GM23338 (cell line): Measurements from ENCODE around the gene PNP. TPM values are rescaled to one million over a fixed set of nuclear protein-coding genes. Genes with fewer than 3 reads are reported as not detected.
A peak's percentile ranks its signal among the peaks of the same experiment; 100 is the strongest.

Experiments
- ATAC-seq: fragments of 200-7000 bp; cut with Tn5 transposase; 3 replicates; pipeline ENCODE4 v1.9.1; 2020
- DNase-seq: peaks from one replicate; pipeline ENCODE4 v3.0.0-alpha.2; 2015; ENCODE audit warnings: low spot score
- H2AFZ ChIP-seq: fragments of 200-600 bp; sonication (generic); 2 replicates; pipeline ENCODE4 v1.8.0; 2016; ENCODE audit warnings: antibody characterized with exemption, mild to moderate bottlenecking, moderate library complexity
- H3F3A ChIP-seq: fragments of 200-600 bp; sonication (generic); replicated peaks from 2 replicates; pipeline ENCODE4 v1.8.0; 2017; ENCODE audit warnings: antibody characterized with exemption, mixed run types, low read depth
- H3K27ac ChIP-seq: fragments of 200-600 bp; sonication (generic); 2 replicates; pipeline ENCODE4 v1.6.1; 2016; ENCODE audit warnings: low read depth
- H3K27me3 ChIP-seq: fragments of 200-600 bp; sonication (generic); 2 replicates; pipeline ENCODE4 v1.8.0; 2016; ENCODE audit warnings: mild to moderate bottlenecking, mixed run types, moderate library complexity; ENCODE audit not compliant: insufficient read depth
- H3K36me3 ChIP-seq: fragments of 200-600 bp; sonication (generic); 2 replicates; pipeline ENCODE4 v1.8.0; 2016; ENCODE audit warnings: mild to moderate bottlenecking; ENCODE audit not compliant: insufficient read depth
- H3K4me1 ChIP-seq: fragments of 200-600 bp; sonication (generic); 2 replicates; pipeline ENCODE4 v1.8.0; 2016; ENCODE audit warnings: mild to moderate bottlenecking, moderate library complexity; ENCODE audit not compliant: insufficient read depth
- H3K4me2 ChIP-seq: fragments of 200-600 bp; sonication (generic); 2 replicates; pipeline ENCODE4 v1.7.1; 2017; ENCODE audit warnings: mixed run types
- H3K4me3 ChIP-seq: fragments of 200-600 bp; sonication (generic); 2 replicates; pipeline ENCODE4 v1.6.1; 2016; ENCODE audit warnings: mixed run types
- H3K79me2 ChIP-seq: fragments of 200-600 bp; sonication (generic); replicated peaks from 2 replicates; pipeline ENCODE4 v1.8.0; 2017; ENCODE audit warnings: mild to moderate bottlenecking; ENCODE audit not compliant: insufficient read depth
- H3K9me2 ChIP-seq: fragments of 200-600 bp; sonication (generic); 2 replicates; pipeline ENCODE4 v1.8.0; 2017; ENCODE audit not compliant: insufficient read depth
- H4K20me1 ChIP-seq: fragments of 200-600 bp; sonication (generic); replicated peaks from 2 replicates; pipeline ENCODE4 v1.8.0; 2017; ENCODE audit warnings: mild to moderate bottlenecking; ENCODE audit not compliant: insufficient read depth
- H3K27ac Mint-ChIP-seq: 2 replicates; pipeline ENCODE4 v1.8.0; 2020; ENCODE audit warnings: inconsistent platforms, mild to moderate bottlenecking, moderate library complexity, mixed read lengths
- H3K27me3 Mint-ChIP-seq: 3 replicates; pipeline ENCODE4 v1.8.0; 2022; ENCODE audit warnings: low read depth, mild to moderate bottlenecking, moderate library complexity, mixed read lengths, inconsistent platforms; ENCODE audit not compliant: insufficient read depth, poor library complexity
- H3K36me3 Mint-ChIP-seq: 3 replicates; pipeline ENCODE4 v1.8.0; 2021; ENCODE audit warnings: low read depth, mild to moderate bottlenecking, inconsistent platforms, moderate library complexity, mixed read lengths
- H3K4me1 Mint-ChIP-seq: 3 replicates; pipeline ENCODE4 v1.8.0; 2020; ENCODE audit warnings: mild to moderate bottlenecking, inconsistent platforms, mixed read lengths
- H3K4me3 Mint-ChIP-seq: 3 replicates; pipeline ENCODE4 v1.8.0; 2021; ENCODE audit warnings: moderate library complexity, mild to moderate bottlenecking, inconsistent platforms, mixed read lengths
- H3K9me3 Mint-ChIP-seq: 3 replicates; pipeline ENCODE4 v1.8.0; 2020; ENCODE audit warnings: moderate library complexity, mild to moderate bottlenecking, inconsistent platforms, mixed read lengths
- CREB1 ChIP-seq: fragments of 250-450 bp; sonication (Bioruptor Pico); IDR thresholded peaks from 2 replicates; pipeline ENCODE4 v1.5.0; 2020; ENCODE audit warnings: low read depth, mild to moderate bottlenecking, moderate library complexity
- NANOG ChIP-seq: IDR thresholded peaks from 2 replicates; pipeline ENCODE4 v1.6.1; 2016; ENCODE audit warnings: antibody characterized with exemption, borderline replicate concordance
- POLR2AphosphoS5 ChIP-seq: IDR thresholded peaks from 2 replicates; pipeline ENCODE4 v1.6.1; 2016; ENCODE audit warnings: antibody characterized with exemption, low read depth
- ZNF331 ChIP-seq: fragments of 250-450 bp; sonication (Bioruptor Pico); IDR thresholded peaks from 2 replicates; pipeline ENCODE4 v1.5.0; 2020; ENCODE audit warnings: low read depth, mild to moderate bottlenecking, moderate library complexity
- polyA plus RNA-seq: library from polyadenylated mRNA; unstranded; fragments of >200 nt; fragmentation: Nextera tagmentation; extraction: Ambion mirVana; gene quantifications from 2 replicates; pipeline ENCODE4 v1.2.1, GENCODE V29; 2016
- total RNA-seq: library from RNA; depleted of rRNA; stranded (reverse); fragments of >200 nt; shearing (Covaris generic); gene quantifications from 2 replicates; pipeline ENCODE4 v1.2.3, GENCODE V29; 2014
- TF ChIP-seq, protein P1 (sequence below): IDR thresholded peaks from one replicate; pipeline ENCODE4 v1.6.1; 2018; ENCODE audit warnings: antibody characterized with exemption; ENCODE audit not compliant: unreplicated experiment
- TF ChIP-seq, protein P2 (sequence below), 2 experiments: fragments of 200-600 bp in 1 of 2; sonication (generic) in 1 of 2; conservative IDR thresholded peaks; 2 replicates each; pipeline versions ENCODE4 v1.5.1 to v1.6.1; 2016 to 2017; ENCODE audit warnings: antibody characterized with exemption in 2 of 2, low read depth in 2 of 2, mild to moderate bottlenecking in 2 of 2, moderate library complexity in 1 of 2
- TF ChIP-seq, protein P3 (sequence below): IDR thresholded peaks from 2 replicates; pipeline ENCODE4 v1.6.1; 2016; ENCODE audit warnings: antibody characterized with exemption

PNP gene
- total and polyA plus RNA-seq, 2 experiments from 2014 or later, result 60.7 to 102 TPM

DNA sequence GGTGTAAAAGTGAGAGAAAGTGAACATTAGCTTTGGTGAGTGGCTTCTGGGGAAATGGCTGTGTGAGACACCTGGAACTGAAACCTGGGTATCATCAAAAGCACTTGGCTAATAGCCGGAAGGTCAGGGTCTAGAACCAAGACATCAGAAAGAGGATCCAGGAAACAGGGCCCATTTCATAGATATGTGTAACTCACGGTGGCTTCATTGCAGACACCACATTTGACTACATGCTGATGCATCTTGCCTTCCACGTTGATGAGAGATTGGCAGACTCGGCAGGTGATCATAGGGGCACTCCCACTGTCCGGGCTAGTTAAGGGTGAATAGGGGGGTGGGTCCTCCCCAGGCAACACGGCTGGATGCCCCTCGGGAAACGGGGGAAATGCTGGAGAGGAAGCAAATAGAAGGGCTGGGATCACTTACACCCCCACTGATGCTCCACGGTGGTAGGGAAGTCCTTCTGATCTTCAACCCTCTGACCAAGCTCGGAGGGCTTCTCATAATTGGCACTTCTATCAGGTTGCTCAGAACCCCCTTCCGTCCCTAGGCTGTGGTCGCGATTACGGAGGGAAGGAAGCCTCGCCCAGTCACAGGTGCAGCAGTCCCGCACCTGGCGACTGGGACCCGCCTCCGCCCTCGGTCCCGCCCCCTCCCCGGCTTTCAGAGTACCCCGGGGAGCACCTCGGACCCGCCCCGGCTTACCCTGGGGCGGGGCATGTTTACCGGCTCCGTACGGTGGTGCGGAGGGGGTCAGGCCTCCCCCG lies 8.6 kb upstream of the PNP start (continued):
- TF ChIP-seq, protein P1, sequence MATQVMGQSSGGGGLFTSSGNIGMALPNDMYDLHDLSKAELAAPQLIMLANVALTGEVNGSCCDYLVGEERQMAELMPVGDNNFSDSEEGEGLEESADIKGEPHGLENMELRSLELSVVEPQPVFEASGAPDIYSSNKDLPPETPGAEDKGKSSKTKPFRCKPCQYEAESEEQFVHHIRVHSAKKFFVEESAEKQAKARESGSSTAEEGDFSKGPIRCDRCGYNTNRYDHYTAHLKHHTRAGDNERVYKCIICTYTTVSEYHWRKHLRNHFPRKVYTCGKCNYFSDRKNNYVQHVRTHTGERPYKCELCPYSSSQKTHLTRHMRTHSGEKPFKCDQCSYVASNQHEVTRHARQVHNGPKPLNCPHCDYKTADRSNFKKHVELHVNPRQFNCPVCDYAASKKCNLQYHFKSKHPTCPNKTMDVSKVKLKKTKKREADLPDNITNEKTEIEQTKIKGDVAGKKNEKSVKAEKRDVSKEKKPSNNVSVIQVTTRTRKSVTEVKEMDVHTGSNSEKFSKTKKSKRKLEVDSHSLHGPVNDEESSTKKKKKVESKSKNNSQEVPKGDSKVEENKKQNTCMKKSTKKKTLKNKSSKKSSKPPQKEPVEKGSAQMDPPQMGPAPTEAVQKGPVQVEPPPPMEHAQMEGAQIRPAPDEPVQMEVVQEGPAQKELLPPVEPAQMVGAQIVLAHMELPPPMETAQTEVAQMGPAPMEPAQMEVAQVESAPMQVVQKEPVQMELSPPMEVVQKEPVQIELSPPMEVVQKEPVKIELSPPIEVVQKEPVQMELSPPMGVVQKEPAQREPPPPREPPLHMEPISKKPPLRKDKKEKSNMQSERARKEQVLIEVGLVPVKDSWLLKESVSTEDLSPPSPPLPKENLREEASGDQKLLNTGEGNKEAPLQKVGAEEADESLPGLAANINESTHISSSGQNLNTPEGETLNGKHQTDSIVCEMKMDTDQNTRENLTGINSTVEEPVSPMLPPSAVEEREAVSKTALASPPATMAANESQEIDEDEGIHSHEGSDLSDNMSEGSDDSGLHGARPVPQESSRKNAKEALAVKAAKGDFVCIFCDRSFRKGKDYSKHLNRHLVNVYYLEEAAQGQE, result no peak
- TF ChIP-seq NANOG, result no peak
- no peak for TF ChIP-seq ZNF331 (CRISPR knock-in tag)
- TF ChIP-seq, protein P2, sequence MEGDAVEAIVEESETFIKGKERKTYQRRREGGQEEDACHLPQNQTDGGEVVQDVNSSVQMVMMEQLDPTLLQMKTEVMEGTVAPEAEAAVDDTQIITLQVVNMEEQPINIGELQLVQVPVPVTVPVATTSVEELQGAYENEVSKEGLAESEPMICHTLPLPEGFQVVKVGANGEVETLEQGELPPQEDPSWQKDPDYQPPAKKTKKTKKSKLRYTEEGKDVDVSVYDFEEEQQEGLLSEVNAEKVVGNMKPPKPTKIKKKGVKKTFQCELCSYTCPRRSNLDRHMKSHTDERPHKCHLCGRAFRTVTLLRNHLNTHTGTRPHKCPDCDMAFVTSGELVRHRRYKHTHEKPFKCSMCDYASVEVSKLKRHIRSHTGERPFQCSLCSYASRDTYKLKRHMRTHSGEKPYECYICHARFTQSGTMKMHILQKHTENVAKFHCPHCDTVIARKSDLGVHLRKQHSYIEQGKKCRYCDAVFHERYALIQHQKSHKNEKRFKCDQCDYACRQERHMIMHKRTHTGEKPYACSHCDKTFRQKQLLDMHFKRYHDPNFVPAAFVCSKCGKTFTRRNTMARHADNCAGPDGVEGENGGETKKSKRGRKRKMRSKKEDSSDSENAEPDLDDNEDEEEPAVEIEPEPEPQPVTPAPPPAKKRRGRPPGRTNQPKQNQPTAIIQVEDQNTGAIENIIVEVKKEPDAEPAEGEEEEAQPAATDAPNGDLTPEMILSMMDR (conservative IDR thresholded peaks at IDR 0.05; ENCODE audit: low read depth in 2 of 2), result no peak

DNA sequence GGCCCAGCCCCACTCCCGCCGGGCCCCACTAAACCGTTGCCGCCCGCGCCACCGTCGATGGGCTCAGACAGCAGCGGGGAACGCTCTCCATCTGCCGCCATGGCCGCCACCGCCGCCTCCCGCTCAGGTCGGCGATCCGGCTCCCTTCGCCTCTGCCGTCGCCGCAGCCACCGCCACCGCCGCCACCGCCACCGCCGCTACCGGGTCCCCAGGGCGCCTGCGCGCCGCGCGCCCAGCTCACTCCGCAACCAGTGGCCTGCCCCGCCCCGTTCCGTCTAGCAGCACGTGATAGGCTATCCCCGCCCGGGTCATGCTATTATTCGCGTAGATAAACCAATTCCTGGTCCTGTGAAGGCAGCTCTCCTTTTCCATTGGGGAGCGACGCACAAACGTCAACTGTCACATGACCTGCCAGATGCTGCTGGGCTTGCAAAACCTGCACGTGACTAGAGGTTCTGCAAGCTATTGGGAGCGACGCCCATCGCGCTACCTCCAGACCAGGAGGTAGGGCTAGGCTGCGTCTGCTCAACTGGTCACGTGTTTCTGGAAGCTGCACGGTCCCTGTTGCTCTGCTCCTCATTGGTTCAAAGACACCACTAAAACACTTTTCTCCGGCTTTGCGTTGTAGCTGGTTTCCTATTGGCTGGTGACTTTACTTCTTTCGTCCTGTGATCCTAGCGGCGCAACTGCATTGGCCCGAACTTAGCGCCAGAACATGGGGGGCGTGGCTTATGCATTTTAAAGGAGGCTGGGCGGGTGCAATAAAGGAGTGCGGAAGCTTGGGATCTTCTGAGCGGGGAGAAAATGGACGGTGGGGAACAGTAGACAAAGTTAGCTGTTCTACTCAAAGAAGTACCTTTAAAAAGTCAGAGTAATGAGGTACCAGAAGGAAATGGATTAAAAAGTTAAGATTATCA lies 7.7 kb upstream of the PNP start, which contains the start of gene PIP4P1:
PIP4P1 (minus strand) TSS at position 210 of the 917 bp plus-strand sequence; CDS start at position 101, 109 bp downstream.
- Histone ChIP-seq H4K20me1 (peaks cover 11% of the 10 kb centered on the region), H2AFZ (no peak within 1 kb of the TSS), H3K4me1 (peaks cover 14% of the 10 kb centered on the region; the same call in 1 of the 2 replicates), H3K9me2 (peaks cover 5% of the 10 kb centered on the region; the same call in 1 of the 2 replicates), H3K4me3 (peak within 1 kb of the TSS; percentile 64), H3K27me3 (no peaks in the 10 kb centered on the region), H3F3A (peaks cover 22% of the 10 kb centered on the region; the same call in 1 of the 2 replicates), H3K79me2 (peaks cover 20% of the 10 kb centered on the region), H3K4me2 (peak within 1 kb of the TSS; percentile 91), H3K27ac (peak within 1 kb of the TSS; percentile 53), H3K36me3 (peaks cover 13% of the 10 kb centered on the region)
- H3K9me3 Mint-ChIP-seq, result peaks cover 11% of the 10 kb centered on the region
- H3K27me3 Mint-ChIP-seq, result peaks cover 15% of the 10 kb centered on the region
- peaks cover 3% of the 10 kb centered on the region; the same call in 2 of the 3 replicates for H3K36me3 Mint-ChIP-seq
- TF ChIP-seq POLR2AphosphoS5, result peak; percentile 68
- TF ChIP-seq CREB1, result peak; percentile 84
- TF ChIP-seq, protein P3, sequence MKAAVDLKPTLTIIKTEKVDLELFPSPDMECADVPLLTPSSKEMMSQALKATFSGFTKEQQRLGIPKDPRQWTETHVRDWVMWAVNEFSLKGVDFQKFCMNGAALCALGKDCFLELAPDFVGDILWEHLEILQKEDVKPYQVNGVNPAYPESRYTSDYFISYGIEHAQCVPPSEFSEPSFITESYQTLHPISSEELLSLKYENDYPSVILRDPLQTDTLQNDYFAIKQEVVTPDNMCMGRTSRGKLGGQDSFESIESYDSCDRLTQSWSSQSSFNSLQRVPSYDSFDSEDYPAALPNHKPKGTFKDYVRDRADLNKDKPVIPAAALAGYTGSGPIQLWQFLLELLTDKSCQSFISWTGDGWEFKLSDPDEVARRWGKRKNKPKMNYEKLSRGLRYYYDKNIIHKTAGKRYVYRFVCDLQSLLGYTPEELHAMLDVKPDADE, result no peak
- H3K27ac Mint-ChIP-seq, result peak within 1 kb of the TSS; percentile 97
- ATAC-seq (peak; percentile 93), DNase-seq (peak; percentile 99)
- peaks cover 22% of the 10 kb centered on the region for H3K4me1 Mint-ChIP-seq
- peak within 1 kb of the TSS; percentile 95 for H3K4me3 Mint-ChIP-seq
